Trophoblast cell (in vitro differentiated cells and primary cell): ENCODE results near the gene SPRN.

Experiments
- DNase-seq, 2 donors: peaks; one replicate each; pipeline ENCODE4 v3.0.0-alpha.2; 2016
- H2AFZ ChIP-seq: 2 replicates; pipeline ENCODE4 v1.6.1; 2013; ENCODE audit warnings: low read length, moderate library complexity, mild to moderate bottlenecking; ENCODE audit not compliant: insufficient read depth, poor library complexity
- H2AK5ac ChIP-seq: 2 replicates; pipeline ENCODE4 v1.6.1; 2013; ENCODE audit warnings: mild to moderate bottlenecking, low read length
- H2BK120ac ChIP-seq: 2 replicates; pipeline ENCODE4 v1.6.1; 2013; ENCODE audit warnings: low read length, mild to moderate bottlenecking, moderate library complexity; ENCODE audit not compliant: insufficient read depth, poor library complexity
- H2BK12ac ChIP-seq: 2 replicates; pipeline ENCODE4 v1.6.1; 2013; ENCODE audit warnings: mild to moderate bottlenecking, low read length, moderate library complexity
- H2BK5ac ChIP-seq: 2 replicates; pipeline ENCODE4 v1.6.1; 2013; ENCODE audit warnings: low read length, low read depth, moderate library complexity, mild to moderate bottlenecking; ENCODE audit not compliant: poor library complexity
- H3K14ac ChIP-seq: 2 replicates; pipeline ENCODE4 v1.6.1; 2013; ENCODE audit warnings: mild to moderate bottlenecking, low read length
- H3K18ac ChIP-seq: 2 replicates; pipeline ENCODE4 v1.6.1; 2013; ENCODE audit warnings: mild to moderate bottlenecking, low read length
- H3K23ac ChIP-seq: 2 replicates; pipeline ENCODE4 v1.6.1; 2013; ENCODE audit warnings: low read length
- H3K27ac ChIP-seq: 2 replicates; pipeline ENCODE4 v1.5.1; 2013; ENCODE audit warnings: low read depth, mild to moderate bottlenecking, inconsistent platforms, low read length, moderate library complexity
- H3K27me3 ChIP-seq: 2 replicates; pipeline ENCODE4 v1.6.1; 2013; ENCODE audit warnings: inconsistent platforms, mild to moderate bottlenecking, low read length, moderate library complexity; ENCODE audit not compliant: insufficient read depth
- H3K36me3 ChIP-seq, 2 experiments: 1 replicate in 1 of 2; 2 replicates in 1 of 2; pipeline ENCODE4 v1.6.1; 2013; ENCODE audit warnings: low read length in 2 of 2, mild to moderate bottlenecking in 2 of 2, moderate library complexity in 1 of 2; ENCODE audit not compliant: insufficient read depth in 2 of 2, control insufficient read depth in 1 of 2
- H3K4ac ChIP-seq: 2 replicates; pipeline ENCODE4 v1.6.1; 2013; ENCODE audit warnings: low read depth, mild to moderate bottlenecking, low read length, moderate library complexity
- H3K4me1 ChIP-seq, 2 experiments: 1 replicate in 1 of 2; 2 replicates in 1 of 2; pipeline ENCODE4 v1.6.1; 2013; ENCODE audit warnings: low read length in 2 of 2, mild to moderate bottlenecking in 2 of 2, moderate library complexity in 1 of 2; ENCODE audit not compliant: insufficient read depth in 2 of 2, control insufficient read depth in 1 of 2
- H3K4me2 ChIP-seq: 2 replicates; pipeline ENCODE4 v1.6.1; 2013; ENCODE audit warnings: inconsistent platforms, mild to moderate bottlenecking, low read length, moderate library complexity
- H3K4me3 ChIP-seq: 2 replicates; pipeline ENCODE4 v1.5.1; 2013; ENCODE audit warnings: mild to moderate bottlenecking, low read depth, low read length, inconsistent platforms
- H3K79me1 ChIP-seq: one replicate; pipeline ENCODE4 v1.6.1; 2013; ENCODE audit warnings: low read length
- H3K79me2 ChIP-seq: 2 replicates; pipeline ENCODE4 v1.6.1; 2013; ENCODE audit warnings: low read length, mild to moderate bottlenecking; ENCODE audit not compliant: control insufficient read depth, insufficient read depth, poor library complexity
- H3K9ac ChIP-seq: 2 replicates; pipeline ENCODE4 v1.6.1; 2013; ENCODE audit warnings: mild to moderate bottlenecking, low read length
- H3K9me3 ChIP-seq: 2 replicates; pipeline ENCODE4 v1.6.1; 2013; ENCODE audit warnings: low read depth, mild to moderate bottlenecking, control low read depth, inconsistent platforms, low read length; ENCODE audit not compliant: insufficient read depth
- H4K12ac ChIP-seq: 2 replicates; pipeline ENCODE4 v1.6.1; 2013; ENCODE audit warnings: low read depth, mild to moderate bottlenecking, low read length, moderate library complexity
- H4K8ac ChIP-seq: 2 replicates; pipeline ENCODE4 v1.6.1; 2013; ENCODE audit warnings: low read depth, mild to moderate bottlenecking, low read length, moderate library complexity
- H4K91ac ChIP-seq: one replicate; pipeline ENCODE4 v1.6.1; 2013; ENCODE audit warnings: low read depth, mild to moderate bottlenecking, low read length, moderate library complexity
- WGBS: extraction: QIAGEN DNeasy Blood & Tissue Kit; methylation state at CpG from one replicate; pipeline ENCODE4 v1.1.7; 2013; ENCODE audit warnings: missing lambda C conversion rate; ENCODE audit not compliant: insufficient read length, insufficient coverage; ENCODE audit errors: extremely low coverage; 5-methylcytosine and 5-hydroxymethylcytosine counted together

The SPRN gene

GRCh38 chr10:133445268-133445732 lies 20.9 kb upstream of the SPRN start:
- Histone ChIP-seq H3K9me3 (peaks cover 64% of the 10 kb centered on the region), H3K4ac (no peak overlapping the region), H3K79me1 (no peaks in the 10 kb centered on the region), H3K14ac (no peak overlapping the region), H3K36me3 (no peaks in the 10 kb centered on the region), H3K18ac (no peak overlapping the region), H2BK120ac (no peak overlapping the region), H2AFZ (no peak overlapping the region), H3K23ac (no peak overlapping the region), H3K4me3 (peak overlapping the region; percentile 32), H3K9ac (no peak overlapping the region), H4K8ac (no peak overlapping the region), H2AK5ac (no peak overlapping the region), H3K27ac (no peak overlapping the region), H2BK5ac (no peak overlapping the region), H4K12ac (no peak overlapping the region), H3K79me2 (no peaks in the 10 kb centered on the region), H2BK12ac (no peak overlapping the region), H4K91ac (no peak overlapping the region), H3K4me1 (no peaks in the 10 kb centered on the region), H3K4me2 (no peak overlapping the region), H3K27me3 (no peaks in the 10 kb centered on the region)
- WGBS = no CpG with 5 or more reads among the region's 22 CpGs
- DNase-seq = no peak

- Histone ChIP-seq H3K23ac (no peak overlapping the region), H2BK5ac (no peak overlapping the region), H2BK120ac (no peak overlapping the region), H3K4ac (no peak overlapping the region), H4K12ac (no peak overlapping the region), H3K36me3 (no peaks in the 10 kb centered on the region), H3K79me1 (no peaks in the 10 kb centered on the region), H4K8ac (no peak overlapping the region), H3K14ac (no peak overlapping the region), H3K79me2 (no peaks in the 10 kb centered on the region), H3K9me3 (peaks cover 70% of the 10 kb centered on the region), H3K4me3 (peak overlapping the region; percentile 32), H4K91ac (no peak overlapping the region), H2BK12ac (no peak overlapping the region), H3K9ac (no peak overlapping the region), H3K4me1 (no peaks in the 10 kb centered on the region), H3K27me3 (no peaks in the 10 kb centered on the region), H2AK5ac (no peak overlapping the region), H3K4me2 (no peak overlapping the region), H3K18ac (no peak overlapping the region), H2AFZ (no peak overlapping the region), H3K27ac (no peak overlapping the region)
- no peak for DNase-seq
- no CpG with 5 or more reads among the region's 12 CpGs for WGBS
These were observed 20.2 kb upstream of the SPRN start for GRCh38 chr10:133444342-133445267.

- Histone ChIP-seq H3K4me3 (peak overlapping the region; percentile 2), H3K9ac (no peak overlapping the region), H3K27me3 (no peaks in the 10 kb centered on the region), H4K91ac (no peak overlapping the region), H3K4me2 (no peak overlapping the region), H3K18ac (no peak overlapping the region), H3K36me3 (no peaks in the 10 kb centered on the region), H2BK5ac (no peak overlapping the region), H2AFZ (no peak overlapping the region), H3K4ac (no peak overlapping the region), H2AK5ac (no peak overlapping the region), H3K4me1 (no peaks in the 10 kb centered on the region), H4K12ac (no peak overlapping the region), H2BK120ac (no peak overlapping the region), H3K23ac (no peak overlapping the region), H3K79me1 (no peaks in the 10 kb centered on the region), H3K27ac (no peak overlapping the region), H4K8ac (no peak overlapping the region), H3K14ac (no peak overlapping the region), H3K79me2 (no peaks in the 10 kb centered on the region), H3K9me3 (peaks cover 78% of the 10 kb centered on the region), H2BK12ac (no peak overlapping the region)
- WGBS = no CpG with 5 or more reads among the region's 16 CpGs
- DNase-seq = no peak
These were observed 18.8 kb upstream of the SPRN start for GRCh38 chr10:133442967-133443924.

DNA sequence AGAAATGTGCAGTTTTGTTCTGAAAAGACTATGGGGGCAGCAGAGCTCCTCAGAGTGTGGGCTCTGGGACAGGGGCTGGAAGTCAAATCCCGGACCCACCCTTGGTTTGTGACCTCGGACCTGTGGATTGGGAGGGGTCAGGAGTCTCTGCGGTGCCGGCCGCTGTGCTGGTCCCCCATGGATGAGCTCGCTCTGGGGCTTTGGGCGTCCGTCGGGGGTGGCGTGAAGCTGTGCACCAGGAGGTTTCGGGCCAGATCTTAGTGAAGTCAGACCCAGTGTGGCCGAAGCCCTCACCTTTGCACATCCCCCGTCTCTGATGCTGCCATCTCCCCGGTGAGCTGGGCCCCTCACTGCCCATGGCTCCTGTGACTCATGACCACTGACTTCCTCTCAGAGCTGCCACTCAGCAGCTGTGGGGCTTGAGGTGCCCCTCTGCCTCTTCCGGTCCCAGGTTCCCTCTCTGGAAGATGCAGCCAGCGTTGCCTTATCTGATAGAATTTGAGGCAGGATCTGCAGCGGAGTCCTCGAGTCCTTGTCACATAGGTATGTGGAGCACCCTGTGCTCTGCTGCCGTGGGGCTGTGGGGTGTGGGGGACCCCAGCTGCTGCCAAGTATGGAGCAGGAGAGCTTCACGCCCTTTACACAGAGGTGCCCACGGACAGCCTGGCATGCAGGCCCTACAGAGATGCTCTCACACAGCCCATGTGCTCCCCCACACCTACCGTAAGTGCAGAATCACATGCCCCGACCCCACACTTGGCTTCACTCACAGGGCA lies 18.0 kb upstream of the SPRN start:
- WGBS = no CpG with 5 or more reads among the region's 23 CpGs
- no peak overlapping the region for H3K4me2 ChIP-seq
- no peak overlapping the region for H3K27ac ChIP-seq
- no peak overlapping the region for H3K4ac ChIP-seq
- no peak overlapping the region for H2AK5ac ChIP-seq
- no peaks in the 10 kb centered on the region for H3K79me1 ChIP-seq
- no peak overlapping the region for H3K23ac ChIP-seq
- H2BK5ac ChIP-seq = no peak overlapping the region
- H3K36me3 ChIP-seq = no peaks in the 10 kb centered on the region
- H4K8ac ChIP-seq = no peak overlapping the region
- no peaks in the 10 kb centered on the region for H3K27me3 ChIP-seq
- H3K9ac ChIP-seq = no peak overlapping the region
- no peak for DNase-seq
- no peak overlapping the region for H2AFZ ChIP-seq
- no peak overlapping the region for H2BK12ac ChIP-seq
- H2BK120ac ChIP-seq = no peak overlapping the region
- H4K12ac ChIP-seq = no peak overlapping the region
- no peak overlapping the region for H3K18ac ChIP-seq
- no peaks in the 10 kb centered on the region for H3K79me2 ChIP-seq
- peaks cover 79% of the 10 kb centered on the region for H3K9me3 ChIP-seq
- no peak overlapping the region for H4K91ac ChIP-seq
- no peak overlapping the region for H3K4me3 ChIP-seq
- H3K14ac ChIP-seq = no peak overlapping the region
- no peaks in the 10 kb centered on the region for H3K4me1 ChIP-seq
